NCI-H2029 (cell line): ENCODE data around the gene BRPF3.
"Not testable (repeated sequence)": the region's sequence is repeated elsewhere in the genome, so short reads cannot be mapped to it uniquely, and the experiment has no call there.

ENCODE experiments used
- DNase-seq: peaks from one replicate; lab custom pipeline; 2025; lab: John Stamatoyannopoulos, UW

The BRPF3 gene

GRCh38 chr6:36200998-36201596, 4.6 kb downstream of the BRPF3 start:
- DNase-seq: no peak

GRCh38 chr6:36201612-36202011, 5.1 kb downstream of the BRPF3 start:
- DNase-seq: no peak

- no peak for DNase-seq
These were observed 5.6 kb downstream of the BRPF3 start for GRCh38 chr6:36202101-36202500.

DNA sequence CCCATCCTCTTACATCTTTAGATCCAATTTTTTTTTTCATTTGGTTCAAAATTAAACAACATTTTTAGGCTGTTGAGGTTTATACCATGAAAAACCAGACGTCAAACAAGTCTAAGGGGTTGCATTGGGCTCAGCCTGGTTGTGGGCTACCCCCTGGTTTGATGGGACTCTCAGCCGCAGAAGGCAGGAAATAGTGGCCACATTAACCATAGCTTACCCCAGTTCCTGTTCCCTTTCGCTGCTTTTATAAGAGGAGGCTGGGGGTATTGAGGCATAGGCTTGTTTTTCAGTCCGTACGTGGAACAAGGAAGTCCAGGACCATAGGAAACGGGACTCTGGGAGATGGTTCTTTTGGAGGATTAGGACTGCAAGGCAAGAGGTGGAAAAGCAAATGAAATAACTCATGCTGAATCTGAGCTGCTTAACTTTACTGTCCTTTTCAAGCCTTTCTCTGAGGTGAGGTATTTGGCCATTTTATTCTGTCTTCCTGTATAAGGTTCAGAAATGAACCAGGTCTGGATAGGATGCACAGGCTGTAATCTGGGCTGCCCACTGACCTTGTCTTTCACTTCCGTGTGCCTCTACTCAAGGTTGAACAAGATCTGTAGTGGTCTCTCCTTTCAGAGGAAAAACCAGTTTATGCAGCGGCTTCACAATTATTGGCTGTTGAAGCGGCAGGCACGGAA, 7.7 kb downstream of the BRPF3 start:
- no peak for DNase-seq

GRCh38 chr6:36207155-36207554, 10.6 kb downstream of the BRPF3 start:
- no peak for DNase-seq

- DNase-seq: no peak
These were observed 13.1 kb downstream of the BRPF3 start for GRCh38 chr6:36209606-36210005.

DNA sequence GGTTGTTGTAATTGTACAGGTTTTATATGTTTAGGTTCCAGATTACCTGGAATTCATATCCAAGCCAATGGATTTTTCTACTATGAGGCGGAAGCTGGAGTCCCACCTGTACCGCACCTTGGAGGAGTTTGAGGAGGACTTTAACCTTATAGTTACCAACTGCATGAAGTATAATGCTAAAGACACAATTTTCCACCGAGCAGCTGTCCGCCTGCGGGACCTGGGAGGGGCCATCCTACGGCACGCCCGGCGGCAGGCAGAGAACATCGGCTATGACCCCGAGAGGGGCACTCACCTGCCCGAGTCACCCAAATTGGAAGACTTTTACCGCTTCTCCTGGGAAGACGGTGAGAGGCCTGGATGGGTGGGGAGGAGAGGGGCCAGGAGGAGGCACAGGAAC, 13.6 kb downstream of the BRPF3 start:
- no peak for DNase-seq

DNA sequence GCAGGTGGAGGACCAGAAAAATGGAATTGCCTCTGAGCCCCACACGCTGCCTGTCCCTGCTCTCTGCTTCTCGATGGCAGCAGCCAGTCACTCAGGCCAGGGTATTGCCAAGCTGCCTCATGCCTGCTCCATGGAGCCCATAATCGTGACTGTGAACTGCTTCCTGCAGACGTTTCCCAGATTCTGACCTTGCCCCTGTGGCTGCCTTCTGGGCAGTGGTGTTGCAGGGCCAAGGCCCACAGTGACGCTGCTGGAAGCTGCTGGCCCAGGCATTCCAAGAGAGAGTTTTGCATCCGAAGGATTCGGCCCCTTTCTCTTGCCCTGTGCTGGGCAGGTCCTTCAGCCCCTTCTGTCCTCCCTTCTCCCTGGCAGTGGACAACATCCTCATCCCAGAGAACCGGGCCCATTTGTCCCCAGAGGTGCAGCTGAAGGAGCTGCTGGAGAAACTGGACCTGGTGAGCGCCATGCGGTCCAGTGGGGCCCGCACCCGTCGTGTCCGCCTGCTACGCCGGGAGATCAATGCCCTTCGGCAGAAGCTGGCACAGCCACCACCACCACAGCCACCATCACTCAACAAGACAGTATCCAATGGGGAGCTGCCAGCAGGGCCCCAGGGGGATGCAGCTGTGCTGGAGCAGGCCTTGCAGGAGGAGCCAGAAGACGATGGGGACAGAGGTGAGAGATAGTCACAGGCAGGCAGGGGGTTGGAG, 14.5 kb downstream of the BRPF3 start:
- DNase-seq: no peak

- no peak for DNase-seq
These were observed 20.0 kb downstream of the BRPF3 start for GRCh38 chr6:36216559-36216958.

DNA sequence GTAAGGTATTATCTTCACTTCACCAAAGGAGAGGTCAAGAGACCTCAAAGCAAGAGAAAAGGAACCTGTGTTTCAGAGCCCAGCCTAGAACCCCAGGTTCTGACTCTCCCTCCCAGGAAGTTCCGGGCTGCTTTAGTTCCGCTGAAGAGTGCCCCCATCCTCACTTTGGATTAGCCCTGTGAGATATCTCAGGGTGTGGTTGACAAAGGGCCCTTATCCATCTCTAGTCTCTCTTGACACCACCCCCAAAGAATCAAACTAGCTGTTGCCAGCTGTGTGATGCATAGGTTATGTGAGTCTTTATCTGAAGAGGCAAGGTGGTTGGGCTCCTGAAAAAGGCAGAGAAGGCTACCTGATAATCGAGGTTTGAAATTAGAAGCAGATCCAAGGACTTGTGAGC, 20.6 kb downstream of the BRPF3 start:
- DNase-seq: no peak

- no peak for DNase-seq
These were observed 21.4 kb downstream of the BRPF3 start for GRCh38 chr6:36217946-36218345.

DNA sequence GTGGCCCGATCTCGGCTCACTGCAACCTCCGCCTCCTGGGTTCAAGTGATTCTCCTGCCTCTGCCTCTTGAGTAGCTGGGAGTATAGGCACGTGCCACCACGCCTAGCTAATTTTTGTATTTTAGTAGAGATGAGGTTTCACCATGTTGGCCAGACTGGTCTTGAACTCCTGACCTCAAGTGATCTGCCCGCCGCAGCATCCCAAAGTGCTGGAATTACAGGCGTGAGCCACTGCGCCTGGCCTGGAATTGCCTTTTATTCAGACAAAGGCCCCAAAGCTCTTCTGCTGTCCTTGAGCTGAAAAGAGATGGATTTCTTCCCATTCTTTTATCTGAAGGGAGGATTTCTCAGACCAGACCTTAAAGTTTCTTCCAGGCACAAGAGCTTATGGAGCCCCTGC, 22.0 kb downstream of the BRPF3 start:
- DNase-seq: not testable (repeated sequence)

DNA sequence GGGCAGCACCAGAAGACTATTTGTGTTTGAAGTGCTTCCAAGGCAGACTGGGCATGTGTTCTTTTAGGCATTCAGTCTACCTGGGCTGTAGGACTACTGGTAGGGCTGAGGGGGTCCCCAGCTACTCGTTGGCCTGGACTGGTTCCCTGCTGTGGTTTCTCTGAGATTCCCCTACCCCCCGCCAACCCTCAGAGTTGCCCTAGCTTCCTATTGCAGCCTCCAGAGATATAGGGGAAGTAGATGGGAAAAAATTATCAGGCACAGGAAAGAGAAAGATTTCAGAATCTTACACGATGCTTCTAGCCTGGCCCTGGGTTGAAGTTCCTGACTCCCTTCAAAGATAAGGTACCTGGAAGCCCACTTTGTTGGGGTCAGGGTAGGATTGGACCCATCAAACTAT, 22.5 kb downstream of the BRPF3 start:
- DNase-seq: no peak

- no peak for DNase-seq
These were observed 23.7 kb downstream of the BRPF3 start for GRCh38 chr6:36220226-36220625.

DNA sequence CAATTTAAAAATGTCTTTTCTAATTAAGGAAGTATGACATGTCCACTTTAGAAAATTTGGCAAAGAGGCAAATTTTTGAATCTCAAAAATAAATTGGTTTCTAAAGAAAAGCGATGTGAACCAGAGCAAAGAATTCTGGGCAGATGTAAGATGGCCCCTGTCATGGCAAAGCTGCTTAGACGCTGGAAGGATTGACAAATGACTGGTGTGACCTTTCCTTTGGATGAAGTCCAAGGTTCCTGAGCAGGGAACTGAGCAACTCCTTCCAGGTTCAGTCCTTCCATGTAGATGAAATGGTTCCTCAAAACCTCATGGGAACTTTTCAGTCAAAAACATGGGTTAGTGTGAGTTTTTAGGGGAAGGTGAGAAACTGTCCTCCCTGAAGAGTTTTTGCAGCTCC, 25.1 kb downstream of the BRPF3 start:
- no peak for DNase-seq

GRCh38 chr6:36222924-36223323, 26.4 kb downstream of the BRPF3 start:
- DNase-seq: no peak

DNA sequence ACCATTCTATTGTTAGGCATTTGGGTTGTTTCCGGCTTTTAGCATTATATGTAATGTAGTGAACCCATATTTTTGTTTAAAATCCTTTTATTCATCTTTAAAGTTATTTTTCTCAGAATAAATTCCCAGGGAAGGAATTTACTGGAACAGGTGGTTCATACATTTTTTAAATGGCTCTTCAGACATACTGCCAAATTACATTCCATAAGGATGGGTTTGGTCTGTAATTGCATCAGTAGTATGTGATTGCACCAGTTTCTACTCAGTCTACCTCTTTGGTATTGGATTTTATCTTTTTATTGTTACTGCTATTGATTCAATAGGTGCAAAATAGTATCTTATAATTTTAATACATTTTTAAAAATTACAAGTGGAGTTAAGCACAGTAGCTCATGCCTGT, 27.2 kb downstream of the BRPF3 start:
- no peak for DNase-seq

DNA sequence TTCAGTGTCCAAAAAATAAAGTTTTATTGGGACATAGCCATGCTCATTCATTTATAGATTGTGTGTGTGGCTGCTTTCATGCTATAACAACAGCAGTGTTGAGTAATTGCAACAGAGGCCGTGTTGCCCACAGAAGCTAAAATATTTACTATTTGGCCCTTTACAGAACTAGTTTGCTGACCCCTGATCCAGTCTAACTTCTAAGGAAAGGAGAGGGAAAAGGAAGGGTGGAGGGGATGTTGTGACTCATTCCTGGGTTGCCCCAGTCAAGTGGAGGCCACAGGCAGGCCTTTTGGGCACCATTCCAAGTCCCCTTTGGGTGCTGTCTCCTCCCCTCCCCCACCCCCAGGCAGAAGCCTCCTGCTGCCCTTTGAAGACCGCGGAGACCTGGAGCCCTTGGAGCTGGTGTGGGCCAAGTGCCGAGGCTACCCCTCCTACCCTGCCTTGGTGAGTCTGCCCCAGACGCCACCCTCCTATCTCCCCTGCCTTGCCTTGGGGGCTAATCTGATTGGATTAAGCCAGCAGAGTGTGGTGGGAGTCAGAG, 28.4 kb downstream of the BRPF3 start:
- DNase-seq: no peak

GRCh38 chr6:36226438-36227047, 30.0 kb downstream of the BRPF3 start:
- DNase-seq: no peak

GRCh38 chr6:36227379-36228228, 31.1 kb downstream of the BRPF3 start:
- peak; percentile 39 for DNase-seq

- DNase-seq: no peak
These were observed 32.7 kb downstream of the BRPF3 start for GRCh38 chr6:36229223-36229622.

- DNase-seq: no peak
These were observed 33.8 kb downstream of the BRPF3 start for GRCh38 chr6:36230371-36230770.
